ACHN (cell line): ENCODE measurements around the gene GDA.

Experiments used
- DNase-seq: peaks from one replicate; pipeline ENCODE4 v3.0.0-alpha.2; 2015
- in situ Hi-C: cut with HindIII; loops from 2 replicates; pipeline ENCODE4 v1.10.0; 2017; ENCODE audit warnings: low sequenced_read_pairs, low pct_ligation_motif_present, low pct_unique_long_range_greater_than_20kb

GDA gene

DNA sequence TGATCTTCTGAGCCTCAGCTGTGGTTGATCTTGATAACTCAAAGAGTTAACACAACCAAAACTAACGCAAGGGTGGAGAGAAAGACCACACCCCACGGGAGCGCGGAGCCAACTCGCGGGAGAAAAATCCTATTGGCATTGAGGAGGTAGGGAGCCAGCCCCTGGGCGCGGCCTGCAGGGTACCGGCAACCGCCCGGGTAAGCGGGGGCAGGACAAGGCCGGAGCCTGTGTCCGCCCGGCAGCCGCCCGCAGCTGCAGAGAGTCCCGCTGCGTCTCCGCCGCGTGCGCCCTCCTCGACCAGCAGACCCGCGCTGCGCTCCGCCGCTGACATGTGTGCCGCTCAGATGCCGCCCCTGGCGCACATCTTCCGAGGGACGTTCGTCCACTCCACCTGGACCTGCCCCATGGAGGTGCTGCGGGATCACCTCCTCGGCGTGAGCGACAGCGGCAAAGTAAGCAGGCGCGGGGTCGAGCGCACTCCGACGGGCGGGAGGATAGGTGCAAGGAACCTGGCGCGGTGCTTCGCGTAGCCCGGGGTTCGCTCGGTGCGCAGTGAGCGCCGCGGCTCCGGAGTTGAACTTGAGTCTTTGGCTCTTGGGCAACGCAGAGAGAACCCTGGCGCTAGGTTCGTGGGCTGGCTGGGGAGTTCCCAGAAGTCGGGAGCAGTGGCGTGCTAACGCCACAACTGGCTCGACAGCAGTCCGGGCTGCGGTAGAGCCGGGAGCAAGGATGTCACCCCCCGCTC, at the start of gene GDA:
Gene GDA, plus strand, starts transcription at position 210 of the 745 bp plus-strand sequence. Its CDS starts 120 bp downstream, at position 330.
- no peak for DNase-seq

DNA sequence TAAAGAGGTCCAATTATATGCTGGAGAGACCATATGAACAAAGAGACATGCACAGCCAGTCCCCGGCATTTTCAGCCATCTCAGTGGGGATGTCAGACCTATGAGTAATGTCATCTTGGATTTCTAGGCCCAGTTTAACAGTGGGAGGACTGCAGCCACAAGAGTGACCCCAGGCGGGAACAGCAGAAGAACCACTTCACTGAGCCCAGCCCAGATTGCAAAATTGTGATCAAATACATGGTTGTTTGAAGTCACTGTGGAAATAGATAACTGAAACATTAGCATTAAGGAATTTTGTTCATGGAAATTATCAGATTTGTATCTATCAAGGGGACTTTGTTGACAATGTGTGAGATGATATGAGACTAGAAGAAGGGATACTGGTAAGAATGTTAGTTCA, 46.7 kb upstream of the GDA start:
- in situ Hi-C loops = no loop called here
- DNase-seq = no peak

More for the DNA sequence above, at the start of gene GDA:
- in situ Hi-C loops = no loop called here

DNA sequence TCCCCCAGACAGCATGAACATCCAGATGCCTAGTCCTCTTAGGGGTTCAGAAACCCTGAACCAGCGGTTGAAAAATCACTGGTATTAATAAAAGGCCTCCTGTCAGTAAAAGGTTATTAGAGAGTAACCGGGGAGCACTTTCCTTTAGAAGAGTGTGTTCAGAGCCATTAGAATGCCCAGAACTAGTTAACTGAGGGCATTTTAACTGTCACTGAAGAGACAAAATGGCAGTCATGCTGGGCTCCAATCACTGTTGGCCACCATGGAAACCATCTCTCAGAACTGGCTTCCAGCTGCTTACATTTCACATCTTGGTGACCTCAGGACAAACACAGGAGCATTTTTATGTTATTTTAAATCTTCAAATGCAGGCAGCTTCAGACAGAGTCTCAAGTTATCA, 36.2 kb upstream of the GDA start:
- in situ Hi-C loops = no loop called here
- no peak for DNase-seq

DNA sequence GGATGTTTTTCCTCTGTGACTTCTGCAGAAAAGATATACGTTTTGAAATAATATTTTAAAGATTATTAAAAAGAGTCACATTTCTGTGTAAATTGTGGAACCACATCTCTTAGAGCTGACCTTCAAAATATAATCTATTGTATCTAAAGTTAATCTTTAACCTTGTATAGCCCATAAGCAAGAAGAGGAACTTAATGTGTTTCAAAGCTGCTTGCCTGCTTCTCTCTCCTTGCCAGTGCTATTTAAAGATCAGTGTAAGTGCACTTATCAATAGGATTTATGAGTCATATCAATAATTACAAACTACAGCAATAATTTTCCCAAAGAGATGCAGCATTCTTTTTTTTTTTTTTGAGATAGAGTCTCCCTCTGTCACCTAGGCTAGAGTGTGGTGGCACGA, 29.4 kb upstream of the GDA start:
- in situ Hi-C loops = no loop called here
- no peak for DNase-seq

DNA sequence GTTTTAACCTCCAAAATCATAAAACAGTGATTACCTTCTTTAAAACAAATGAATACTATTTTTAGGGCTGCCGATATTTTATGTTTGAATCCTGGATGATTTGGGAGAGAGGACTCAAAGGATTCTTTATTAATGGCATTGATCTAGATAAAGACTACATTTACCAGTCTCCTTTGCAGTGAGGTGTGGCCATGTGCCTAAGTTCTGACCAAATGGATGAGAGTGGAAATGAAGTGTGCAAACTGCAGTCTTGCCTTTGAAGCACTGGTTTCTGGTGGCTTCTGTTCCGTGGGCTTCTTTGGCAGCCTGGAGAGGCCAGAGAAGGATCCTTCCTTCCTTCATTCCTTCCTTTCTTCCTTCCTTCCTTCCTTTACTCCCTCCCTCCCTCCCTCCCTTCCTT, 24.3 kb upstream of the GDA start:
- in situ Hi-C loops = no loop called here
- no peak for DNase-seq

DNA sequence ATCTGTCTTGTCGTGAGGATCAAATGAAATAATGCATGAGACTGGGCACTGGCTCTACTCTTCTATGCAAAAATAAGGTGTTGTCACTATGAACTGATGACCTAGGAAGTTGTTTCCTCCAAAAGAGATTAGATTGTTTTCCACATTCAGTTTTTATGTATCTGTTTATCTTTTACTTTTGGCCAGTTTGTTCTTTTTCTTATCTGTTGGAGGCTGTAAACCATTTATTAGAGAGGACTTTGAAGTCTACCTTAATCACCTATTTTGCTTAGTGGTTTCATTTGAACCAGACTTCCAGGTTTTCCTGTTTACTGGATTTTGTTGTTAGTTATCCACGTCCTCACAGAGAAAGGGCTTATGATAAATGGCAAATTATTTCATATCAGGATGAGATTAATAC, 21.5 kb upstream of the GDA start:
- no peak for DNase-seq
- in situ Hi-C loops = no loop called here

DNA sequence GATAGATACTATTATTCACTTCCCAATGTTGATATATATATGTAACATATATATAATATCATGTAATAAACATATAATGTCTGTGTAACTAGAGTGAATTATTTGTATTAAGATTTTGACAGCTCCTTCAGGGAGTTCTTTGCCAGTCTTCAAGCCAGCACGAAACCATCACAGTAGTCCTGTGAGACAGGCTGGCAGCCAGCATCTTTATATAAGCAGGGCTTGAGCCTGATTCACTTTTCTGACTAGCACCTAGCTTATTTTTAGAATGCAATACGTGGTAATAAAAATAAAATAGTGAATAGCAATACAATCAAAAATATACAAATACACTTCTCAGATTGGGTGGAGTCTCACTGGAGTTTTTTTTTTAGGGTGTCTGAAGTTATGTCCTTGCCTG, 20.7 kb upstream of the GDA start:
- no peak for DNase-seq
- in situ Hi-C loops = no loop called here

DNA sequence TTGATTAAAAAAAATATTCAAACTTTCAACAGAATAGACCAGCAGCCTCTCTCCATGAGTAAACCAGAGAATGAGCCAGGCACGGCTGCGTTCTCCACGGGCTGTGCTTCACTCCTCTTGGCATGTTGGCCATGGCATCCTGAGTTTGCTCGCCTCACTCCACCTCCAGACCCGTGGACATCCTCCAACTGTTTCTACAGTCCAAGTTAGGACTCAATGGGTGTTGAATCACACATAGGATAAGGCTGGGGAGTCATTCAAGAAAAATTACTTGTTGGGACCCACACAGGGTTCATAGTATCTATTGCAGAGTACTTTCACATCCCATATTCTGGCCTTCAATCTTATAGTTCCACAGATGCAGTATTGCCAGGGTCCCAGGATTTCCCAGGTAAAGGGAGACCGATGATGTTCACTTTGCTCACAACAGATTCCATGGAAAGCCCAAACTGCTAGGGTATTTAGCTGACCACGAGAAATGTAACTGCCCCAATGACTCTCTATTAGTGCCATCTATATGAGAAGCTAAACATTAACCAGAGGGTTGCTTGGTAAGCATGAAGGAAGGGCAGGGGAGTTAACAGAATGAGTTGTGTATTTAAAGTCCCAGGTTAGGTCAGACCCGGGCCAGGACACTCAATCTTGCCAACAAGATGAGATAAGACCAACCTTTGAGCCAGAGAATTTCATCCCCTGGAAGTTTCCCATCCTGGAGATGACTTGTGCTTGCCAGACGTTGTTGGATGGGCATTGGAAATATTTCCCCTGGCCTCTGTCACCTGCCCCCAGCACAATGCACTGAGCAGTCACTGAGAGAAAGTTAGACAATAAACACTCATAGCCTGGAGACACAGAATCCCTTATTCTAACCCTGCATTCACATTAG, 19.7 kb upstream of the GDA start:
- no peak for DNase-seq
- in situ Hi-C loops = no loop called here

DNA sequence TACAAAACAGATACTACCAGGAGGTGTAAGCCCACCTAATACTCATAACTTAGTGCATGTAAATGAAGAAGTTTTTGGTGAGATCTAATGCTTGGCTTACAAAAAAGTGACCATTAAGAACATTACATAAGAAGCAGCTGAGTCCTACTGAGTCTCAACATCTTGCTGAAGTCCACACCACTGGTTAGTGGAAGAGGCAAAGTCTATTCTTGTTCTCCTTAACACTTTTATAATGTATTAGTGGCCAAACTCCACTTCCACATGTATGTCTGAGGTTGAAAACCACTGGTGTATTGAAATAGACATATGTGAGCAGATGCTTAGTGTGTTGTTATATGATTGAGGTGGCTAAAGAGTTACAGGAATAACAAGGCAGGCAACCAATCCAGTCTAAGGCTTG, 18.9 kb upstream of the GDA start:
- in situ Hi-C loops = no loop called here
- no peak for DNase-seq

DNA sequence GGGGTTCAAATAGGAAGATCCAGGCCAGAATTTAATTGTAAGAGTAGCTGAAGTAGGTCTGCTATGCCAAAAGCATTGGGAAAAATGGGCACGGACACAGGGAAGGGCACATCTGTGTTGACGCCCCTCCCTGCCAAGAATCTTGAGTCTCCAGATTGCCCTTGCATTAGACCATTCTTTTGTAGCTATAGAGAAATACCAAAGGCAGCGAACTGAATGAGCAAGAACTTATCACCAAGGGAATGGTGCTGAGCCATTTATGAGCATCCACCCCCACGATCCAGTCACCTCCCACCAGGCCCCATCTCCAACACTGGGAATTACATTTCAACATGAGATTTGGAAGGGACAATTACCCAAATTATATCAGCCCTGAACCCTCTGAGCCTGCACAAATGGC, 18.0 kb upstream of the GDA start:
- DNase-seq = no peak
- in situ Hi-C loops = no loop called here

DNA sequence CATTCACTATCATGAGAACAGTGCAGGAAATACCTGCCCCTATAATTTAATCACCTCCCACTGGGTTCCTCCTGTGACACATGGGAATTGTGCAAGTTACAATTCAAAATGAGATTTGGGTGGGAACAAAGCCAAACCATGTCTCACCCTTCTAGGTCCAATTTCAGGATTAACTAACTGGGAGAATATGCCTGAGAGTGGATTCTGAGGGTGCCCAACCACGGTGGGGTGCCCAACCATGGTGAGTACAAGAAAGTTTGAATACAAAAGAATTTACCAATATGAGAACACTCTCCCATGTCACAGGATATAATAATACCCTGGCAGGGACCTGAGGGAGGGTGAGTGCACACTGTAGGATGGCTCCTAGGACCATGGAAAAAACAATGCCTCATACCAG, 17.2 kb upstream of the GDA start:
- in situ Hi-C loops = no loop called here
- DNase-seq = no peak

DNA sequence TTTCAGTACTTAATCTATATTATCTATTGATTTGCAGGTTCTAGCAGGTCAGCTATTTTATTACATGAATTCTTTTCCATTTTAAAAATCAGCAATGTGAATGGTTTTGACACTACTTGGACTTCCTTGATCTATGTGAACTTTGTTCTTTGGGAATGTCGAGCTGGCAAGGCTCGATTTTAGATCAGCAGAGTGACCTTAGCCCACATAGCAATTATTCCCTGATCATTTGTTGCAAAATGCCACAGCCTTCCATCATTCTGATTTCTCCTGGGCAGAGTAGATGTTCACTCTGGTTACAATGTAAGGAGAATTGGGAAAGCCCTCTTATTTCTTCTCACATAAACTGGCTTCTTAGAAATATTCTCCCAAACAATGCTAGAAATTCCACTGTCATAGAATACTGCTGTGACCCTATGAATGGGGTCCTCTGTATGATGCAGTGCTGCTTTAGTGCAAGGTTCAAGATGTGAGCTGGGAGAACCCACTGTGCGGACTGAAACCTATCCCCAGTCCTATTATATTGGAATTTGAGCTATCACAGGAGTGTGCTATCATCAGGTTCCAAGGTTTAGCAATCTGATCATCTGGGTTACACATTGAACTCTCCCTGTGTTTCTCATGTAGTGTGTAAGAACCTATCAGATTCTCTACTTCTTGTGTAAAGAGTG, 15.7 kb upstream of the GDA start:
- in situ Hi-C loops = no loop called here
- DNase-seq = no peak

DNA sequence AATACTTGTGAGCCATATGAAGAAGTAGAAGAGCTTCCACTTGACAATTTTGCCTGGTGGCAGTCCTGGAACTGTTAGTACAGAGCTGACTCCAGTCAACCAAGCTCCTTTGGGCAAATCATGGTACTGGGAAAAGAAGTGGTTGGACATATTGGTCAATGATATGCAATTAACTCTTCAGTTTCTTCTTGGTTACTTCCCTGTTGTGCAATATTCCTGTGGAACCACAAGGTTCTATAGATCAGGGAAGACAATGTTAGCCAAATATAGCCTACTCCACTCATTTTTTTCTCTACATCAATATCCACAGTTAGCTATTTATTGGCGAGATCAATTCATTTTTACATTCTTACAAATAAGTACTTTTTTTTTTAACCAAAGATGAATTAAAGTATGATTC, 14.4 kb upstream of the GDA start:
- in situ Hi-C loops = no loop called here
- DNase-seq = no peak

DNA sequence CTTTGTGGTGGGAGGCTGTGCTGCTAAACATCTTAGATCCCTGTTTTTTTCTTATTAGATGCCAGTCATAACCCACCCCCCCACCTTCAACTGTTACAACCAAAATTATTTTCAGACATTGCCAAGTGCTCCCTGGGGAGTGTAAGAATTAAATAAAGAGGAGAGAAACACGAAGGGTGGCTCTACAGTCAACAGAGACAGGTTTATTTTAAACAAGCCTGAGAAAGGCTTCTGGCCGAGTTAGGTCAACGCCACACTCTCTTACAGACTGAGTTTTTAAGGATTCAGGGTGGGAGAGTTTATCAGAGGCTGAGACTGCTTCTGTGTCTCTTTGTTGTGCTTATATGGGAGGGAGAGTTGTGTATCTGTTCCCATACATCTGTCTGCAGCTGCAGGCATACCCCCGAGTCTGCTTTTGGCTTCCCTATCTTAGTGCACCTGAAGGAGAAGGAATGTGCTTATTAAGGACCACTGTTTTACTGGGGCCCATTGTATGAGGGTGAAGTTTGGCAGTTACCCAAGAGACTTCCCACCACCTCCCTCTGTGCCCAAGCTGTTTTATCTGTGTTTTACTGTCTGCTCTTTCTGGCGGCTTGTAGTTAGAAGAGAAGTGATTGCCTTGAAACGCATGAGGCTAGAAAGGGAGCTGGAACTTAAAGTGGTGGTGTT, 11.4 kb upstream of the GDA start:
- in situ Hi-C loops = no loop called here
- DNase-seq = no peak

DNA sequence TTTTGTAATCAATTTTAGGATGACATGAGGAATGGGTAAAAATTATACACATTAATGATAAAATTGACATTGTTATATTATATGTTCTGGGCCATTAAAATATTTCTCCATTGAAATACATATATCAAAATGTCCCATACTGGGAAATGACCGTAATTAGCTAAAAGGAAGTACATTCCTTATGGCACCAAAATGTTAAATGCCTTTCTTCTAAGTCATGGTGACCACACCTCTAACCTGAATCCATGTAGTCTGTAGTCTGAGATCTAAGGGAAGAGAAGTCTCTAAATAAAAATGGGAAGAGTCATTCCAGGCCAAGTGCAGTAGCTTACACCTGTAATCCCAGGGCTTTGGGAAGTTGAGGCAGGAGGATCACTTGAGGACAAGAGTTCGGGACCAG, 10.0 kb upstream of the GDA start:
- no peak for DNase-seq

DNA sequence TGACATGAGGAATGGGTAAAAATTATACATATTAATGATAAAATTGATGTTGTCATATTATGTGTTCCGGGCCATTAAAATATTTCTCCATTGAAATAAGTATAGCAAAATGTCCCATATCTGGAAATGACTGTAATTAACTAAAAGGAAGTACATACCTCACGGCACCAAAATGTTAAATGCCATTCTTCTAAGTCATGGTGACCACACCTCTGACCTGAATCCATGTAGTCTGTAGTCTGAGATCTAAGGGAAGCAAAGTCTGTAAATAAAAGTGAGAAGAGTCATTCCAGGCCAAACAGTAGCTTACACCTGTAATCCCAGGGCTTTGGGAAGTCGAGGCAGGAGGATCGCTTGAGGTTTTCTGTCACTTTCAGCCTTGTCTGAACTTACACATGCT, 8.7 kb upstream of the GDA start:
- in situ Hi-C loops = no loop called here
- no peak for DNase-seq

More for the DNA sequence above, 10.0 kb upstream of the GDA start:
- in situ Hi-C loops = no loop called here

DNA sequence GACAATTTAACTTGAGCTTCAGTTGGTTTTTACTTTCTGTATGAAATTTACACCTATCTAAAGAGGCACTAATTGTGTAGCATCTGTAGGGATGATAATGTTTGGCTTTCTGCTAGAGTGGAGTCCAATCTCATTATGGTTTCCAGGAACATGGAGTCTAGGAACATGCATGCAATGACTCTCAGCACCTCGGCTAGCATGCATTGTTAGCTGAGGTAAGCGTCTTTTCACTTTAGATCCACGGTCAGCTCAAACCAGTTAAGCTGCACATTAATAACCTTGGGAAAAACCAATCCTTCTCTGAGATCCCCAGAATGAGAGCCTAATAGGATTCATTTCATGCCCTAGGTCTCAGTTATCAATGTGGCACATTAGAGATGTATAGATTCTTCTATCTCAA, 7.8 kb upstream of the GDA start:
- no peak for DNase-seq
- in situ Hi-C loops = no loop called here

DNA sequence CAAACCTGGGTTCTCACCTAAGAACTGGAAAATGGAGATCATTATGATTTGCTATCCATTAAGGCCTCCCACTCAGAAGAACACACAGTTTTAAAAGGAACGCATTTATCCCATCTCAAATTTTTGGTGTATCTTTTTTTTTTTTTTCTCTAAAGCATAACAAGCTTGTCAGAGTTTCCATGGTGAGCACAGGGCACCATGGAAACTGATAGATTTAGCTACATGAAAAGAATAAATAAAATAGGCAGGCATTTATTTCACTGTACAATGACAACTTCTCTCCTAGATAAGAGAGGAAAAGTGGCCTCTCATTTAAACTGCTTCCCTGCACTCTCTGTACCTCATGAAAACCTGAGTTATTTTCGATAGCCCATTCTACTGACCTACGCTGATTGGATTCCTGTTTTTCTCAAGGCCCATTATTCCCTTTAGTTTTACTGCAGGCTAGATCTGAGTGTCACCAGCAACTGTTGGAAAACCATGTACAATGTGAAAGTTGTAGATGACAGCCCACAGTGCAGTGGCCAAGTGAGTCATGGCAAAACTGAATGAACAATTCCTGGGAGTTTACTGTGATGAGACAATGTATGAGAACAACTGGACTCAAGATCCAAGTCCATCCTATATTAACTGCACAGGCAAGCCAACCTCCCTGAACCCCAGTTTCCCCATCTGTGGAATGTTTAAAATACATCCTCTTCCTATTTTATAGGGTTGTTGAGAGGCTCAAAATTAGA, 4.3 kb upstream of the GDA start:
- in situ Hi-C loops = no loop called here
- no peak for DNase-seq
